OCI-LY7 (cell line): Measurements from ENCODE around the gene RBM25. TPM values are rescaled to one million over a fixed set of nuclear protein-coding genes. Genes with fewer than 3 reads are reported as not detected.

Experiments used
- BruUV-seq: library from RNA; stranded (reverse); fragments of 400-500 nt; replicated peaks from 2 replicates; lab custom pipeline; 2021; lab: Mats Ljungman, UMichigan
- CTCF ChIA-PET: fragments of 300-600 bp; sonication (Branson Sonifier 250); formaldehyde crosslinking; loops from one replicate; lab custom pipeline; 2022; ENCODE audit warnings: antibody characterized with exemption; ENCODE audit not compliant: unreplicated experiment; lab: Charles Lee
- POLR2A ChIA-PET: fragments of 300-600 bp; sonication (Branson Sonifier 250); formaldehyde crosslinking; loops from one replicate; lab custom pipeline; 2022; ENCODE audit warnings: antibody characterized with exemption; lab: Charles Lee
- DNase-seq: peaks from one replicate; pipeline ENCODE4 v3.0.0-alpha.2; 2015; ENCODE audit warnings: low spot score
- H2AFZ ChIP-seq: fragments of 200-600 bp; sonication (generic), shearing (Covaris generic); 2 replicates; pipeline ENCODE4 v1.6.1; 2014; ENCODE audit warnings: mild to moderate bottlenecking, antibody characterized with exemption, low read length, moderate library complexity
- H3K27ac ChIP-seq: fragments of 200-600 bp; sonication (generic); 2 replicates; pipeline ENCODE4 v1.5.1; 2014; ENCODE audit warnings: mixed run types, low read depth, mild to moderate bottlenecking, moderate library complexity, low read length, inconsistent platforms; ENCODE audit not compliant: poor library complexity, severe bottlenecking
- H3K36me3 ChIP-seq: fragments of 200-600 bp; sonication (generic); 2 replicates; pipeline ENCODE4 v1.6.1; 2014; ENCODE audit warnings: mild to moderate bottlenecking, antibody characterized with exemption, low read length, moderate library complexity, mixed read lengths; ENCODE audit not compliant: insufficient read depth
- H3K4me1 ChIP-seq: fragments of 200-600 bp; sonication (generic); 2 replicates; pipeline ENCODE4 v1.5.1; 2014; ENCODE audit warnings: mild to moderate bottlenecking, low read length; ENCODE audit not compliant: insufficient read depth, poor library complexity, severe bottlenecking
- H3K4me2 ChIP-seq: fragments of 200-600 bp; sonication (generic); 2 replicates; pipeline ENCODE4 v1.6.1; 2014; ENCODE audit warnings: mild to moderate bottlenecking, low read length
- H3K4me3 ChIP-seq: fragments of 200-600 bp; sonication (generic); 2 replicates; pipeline ENCODE4 v1.5.1; 2014; ENCODE audit warnings: mild to moderate bottlenecking, low read depth, low read length; ENCODE audit not compliant: poor library complexity, severe bottlenecking
- H3K79me2 ChIP-seq: fragments of 200-600 bp; sonication (generic); 2 replicates; pipeline ENCODE4 v1.6.1; 2016; ENCODE audit warnings: low read depth, mild to moderate bottlenecking, low read length, moderate library complexity, mixed read lengths; ENCODE audit not compliant: insufficient read depth
- H3K9me2 ChIP-seq: fragments of 200-600 bp; sonication (generic); 2 replicates; pipeline ENCODE4 v1.6.1; 2016; ENCODE audit warnings: mild to moderate bottlenecking, low read length, mixed read lengths; ENCODE audit not compliant: insufficient read depth
- H3K9me3 ChIP-seq: fragments of 200-600 bp; sonication (generic); 2 replicates; pipeline ENCODE4 v1.6.1; 2014; ENCODE audit warnings: mild to moderate bottlenecking, mixed run types, low read length, mixed read lengths
- H4K20me1 ChIP-seq: fragments of 200-600 bp; sonication (generic); 2 replicates; pipeline ENCODE4 v1.6.1; 2014; ENCODE audit warnings: mild to moderate bottlenecking, antibody characterized with exemption, low read length, moderate library complexity, mixed read lengths; ENCODE audit not compliant: insufficient read depth
- EZH2phosphoT487 ChIP-seq: fragments of 200-600 bp; sonication (generic); IDR thresholded peaks from 2 replicates; pipeline ENCODE4 v1.6.1; 2018; ENCODE audit warnings: low read depth, borderline replicate concordance, mild to moderate bottlenecking, mixed run types, antibody characterized with exemption, low read length, moderate library complexity, mixed read lengths
- intact Hi-C: fragments of 100-400 bp; cut with micrococcal nuclease; formaldehyde crosslinking; loops from one replicate; pipeline ENCODE4 v1.10.0; 2022; ENCODE audit not compliant: unreplicated experiment
- small RNA-seq: library from RNA; depleted of rRNA; stranded (forward); fragments of <200 nt; gene quantifications from one replicate; pipeline ENCODE3, GENCODE V24; 2014
- total RNA-seq, 2 experiments: library from RNA; depleted of rRNA in 1 of 2; stranded (reverse); fragments of >200 nt in 1 of 2; shearing (Covaris generic) in 1 of 2; gene quantifications; 2 replicates each; pipeline ENCODE4 v1.2.3, GENCODE V29; 2014 to 2022
- TF ChIP-seq, protein P1 (sequence below): fragments of 200-600 bp; sonication (generic); conservative IDR thresholded peaks from 2 replicates; pipeline ENCODE4 v1.5.1; 2014; ENCODE audit warnings: mild to moderate bottlenecking, antibody characterized with exemption, low read length, moderate library complexity, mixed read lengths

The RBM25 gene
- total RNA-seq, 2 experiments from 2014 or later, result 70.5 to 120 TPM

DNA sequence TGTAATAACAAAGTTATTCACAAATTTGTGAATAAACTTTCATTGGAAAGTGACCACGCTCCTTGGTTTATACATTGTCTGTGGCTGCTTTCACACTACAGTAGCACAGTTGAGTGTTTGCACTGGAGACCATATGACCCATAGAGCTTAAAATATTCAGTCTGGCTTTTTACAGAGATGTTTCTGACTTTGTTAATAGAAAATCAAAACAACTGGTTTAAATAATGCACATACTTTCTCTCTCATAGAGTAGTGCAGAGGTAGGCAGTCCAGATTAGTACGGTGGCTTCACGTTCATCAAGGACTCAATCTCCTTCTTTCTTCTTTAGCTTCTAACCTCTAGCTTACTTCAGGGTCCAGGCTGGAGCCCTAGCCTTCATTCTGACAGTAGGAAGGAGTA, 114.2 kb downstream of the RBM25 start:
- TF ChIP-seq, protein P1, sequence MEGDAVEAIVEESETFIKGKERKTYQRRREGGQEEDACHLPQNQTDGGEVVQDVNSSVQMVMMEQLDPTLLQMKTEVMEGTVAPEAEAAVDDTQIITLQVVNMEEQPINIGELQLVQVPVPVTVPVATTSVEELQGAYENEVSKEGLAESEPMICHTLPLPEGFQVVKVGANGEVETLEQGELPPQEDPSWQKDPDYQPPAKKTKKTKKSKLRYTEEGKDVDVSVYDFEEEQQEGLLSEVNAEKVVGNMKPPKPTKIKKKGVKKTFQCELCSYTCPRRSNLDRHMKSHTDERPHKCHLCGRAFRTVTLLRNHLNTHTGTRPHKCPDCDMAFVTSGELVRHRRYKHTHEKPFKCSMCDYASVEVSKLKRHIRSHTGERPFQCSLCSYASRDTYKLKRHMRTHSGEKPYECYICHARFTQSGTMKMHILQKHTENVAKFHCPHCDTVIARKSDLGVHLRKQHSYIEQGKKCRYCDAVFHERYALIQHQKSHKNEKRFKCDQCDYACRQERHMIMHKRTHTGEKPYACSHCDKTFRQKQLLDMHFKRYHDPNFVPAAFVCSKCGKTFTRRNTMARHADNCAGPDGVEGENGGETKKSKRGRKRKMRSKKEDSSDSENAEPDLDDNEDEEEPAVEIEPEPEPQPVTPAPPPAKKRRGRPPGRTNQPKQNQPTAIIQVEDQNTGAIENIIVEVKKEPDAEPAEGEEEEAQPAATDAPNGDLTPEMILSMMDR, result no peak
- TF ChIP-seq EZH2phosphoT487, result no peak
- Histone ChIP-seq H3K9me3 (no peaks in the 10 kb centered on the region), H3K9me2 (no peaks in the 10 kb centered on the region), H3K4me3 (no peak overlapping the region), H3K27ac (no peak overlapping the region), H3K4me1 (no peaks in the 10 kb centered on the region), H3K79me2 (no peaks in the 10 kb centered on the region), H2AFZ (no peak overlapping the region), H3K4me2 (no peak overlapping the region), H3K36me3 (peaks cover 67% of the 10 kb centered on the region), H4K20me1 (no peaks in the 10 kb centered on the region)
- no TSS peak for BruUV-seq
- intact Hi-C loops, result loop anchor here (5.0 kb wide), 2 partner anchors 110 to 125 kb away; no protein-coding TSS in a partner anchor
- no peak for DNase-seq
- ChIA-PET CTCF (interaction anchor here (0.8 kb wide), 1 partner anchor 10 kb away, joined by 3 read pairs; no protein-coding TSS in a partner anchor), POLR2A (no interaction called here)

DNA sequence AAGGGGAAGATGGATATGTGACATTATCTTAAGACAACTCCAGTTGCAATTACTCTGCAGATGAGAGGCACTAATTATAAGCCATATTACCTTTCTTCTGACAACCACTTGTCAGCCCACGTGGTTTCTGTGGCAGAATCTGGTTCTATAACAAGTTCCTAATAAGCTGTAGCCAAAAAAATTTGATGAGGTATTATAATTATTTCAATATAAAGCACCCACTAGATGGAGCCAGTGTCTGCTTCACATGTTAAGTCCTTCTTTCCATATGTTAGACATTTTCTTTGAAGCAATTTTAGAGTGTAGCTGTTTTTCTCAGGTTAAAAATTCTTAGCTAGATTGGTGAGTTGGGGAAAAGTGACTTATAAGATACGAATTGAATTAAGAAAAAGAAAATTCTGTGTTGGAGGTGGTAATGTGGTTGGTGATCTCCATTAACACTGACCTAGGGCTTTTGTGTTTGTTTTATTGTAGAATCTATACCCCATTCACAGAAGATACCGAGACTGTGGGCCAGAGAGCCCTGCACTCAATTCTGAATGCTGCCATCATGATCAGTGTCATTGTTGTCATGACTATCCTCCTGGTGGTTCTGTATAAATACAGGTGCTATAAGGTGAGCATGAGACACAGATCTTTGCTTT, 114.9 kb downstream of the RBM25 start:
- POLR2A ChIA-PET, result no interaction called here

More for the DNA sequence above, 114.9 kb downstream of the RBM25 start:
- Histone ChIP-seq H3K9me2 (no peaks in the 10 kb centered on the region), H2AFZ (no peak overlapping the region), H3K4me1 (no peaks in the 10 kb centered on the region), H3K27ac (no peak overlapping the region), H3K4me3 (no peak overlapping the region), H3K36me3 (peaks cover 72% of the 10 kb centered on the region), H4K20me1 (no peaks in the 10 kb centered on the region), H3K79me2 (no peaks in the 10 kb centered on the region), H3K4me2 (no peak overlapping the region), H3K9me3 (no peaks in the 10 kb centered on the region)
- no TSS peak for BruUV-seq
- intact Hi-C loops, result loop anchor here (1.0 to 5.0 kb wide), 3 partner anchors 109 to 299 kb away; no protein-coding TSS in a partner anchor
- CTCF ChIA-PET, result no interaction called here
- DNase-seq, result peak; percentile 72
- TF ChIP-seq, protein P1, result peak; percentile 90
- TF ChIP-seq EZH2phosphoT487, result no peak

Small RNA genes lying within 50 kb of the gene (small RNA-seq; reads per million reads assigned to genes)
- not detected for gene RN7SL586P

Other genes starting within 250 kb of the RBM25 start
- gene DPF3, start 164.4 kb upstream of the RBM25 start, total RNA-seq (2014; rRNA removed; shearing (Covaris generic)), result not detected in 2 replicates
- 0.42 and 0.55 TPM in 2 replicates for gene DPF3, start 164.4 kb upstream of the RBM25 start, total RNA-seq (2022)
- 31.1 and 37.5 TPM in 2 replicates for gene DCAF4, start 132.1 kb upstream of the RBM25 start, total RNA-seq (2014; rRNA removed; shearing (Covaris generic))
- gene DCAF4, start 132.1 kb upstream of the RBM25 start, total RNA-seq (2022), result 45.9 and 48.8 TPM in 2 replicates
- 8.1 and 11.5 TPM in 2 replicates for gene ZFYVE1, start 31.4 kb upstream of the RBM25 start, total RNA-seq (2014; rRNA removed; shearing (Covaris generic))
- gene ZFYVE1, start 31.4 kb upstream of the RBM25 start, total RNA-seq (2022), result 14.3 and 15.1 TPM in 2 replicates
- gene PSEN1, start 78.0 kb downstream of the RBM25 start, total RNA-seq (2014; rRNA removed; shearing (Covaris generic)), result 16.9 and 28.0 TPM in 2 replicates
- gene PSEN1, start 78.0 kb downstream of the RBM25 start, total RNA-seq (2022), result 24.4 and 25.9 TPM in 2 replicates
- gene PAPLN, start 179.0 kb downstream of the RBM25 start, total RNA-seq (2014; rRNA removed; shearing (Covaris generic)), result 2.8 and 4.0 TPM in 2 replicates
- 7.9 and 9.0 TPM in 2 replicates for gene PAPLN, start 179.0 kb downstream of the RBM25 start, total RNA-seq (2022)